ENCODE data around the gene RALGAPB. TPM values are rescaled to one million over a fixed set of nuclear protein-coding genes. Genes with fewer than 3 reads are reported as not detected.

Gene RALGAPB
- total and polyA plus RNA-seq, 7 donors, result 7.5 to 27.3 (median 18.6) TPM

GRCh38 chr20:38537176-38537575, 64.5 kb downstream of the RALGAPB start:
- TF ChIP-seq, protein P1, sequence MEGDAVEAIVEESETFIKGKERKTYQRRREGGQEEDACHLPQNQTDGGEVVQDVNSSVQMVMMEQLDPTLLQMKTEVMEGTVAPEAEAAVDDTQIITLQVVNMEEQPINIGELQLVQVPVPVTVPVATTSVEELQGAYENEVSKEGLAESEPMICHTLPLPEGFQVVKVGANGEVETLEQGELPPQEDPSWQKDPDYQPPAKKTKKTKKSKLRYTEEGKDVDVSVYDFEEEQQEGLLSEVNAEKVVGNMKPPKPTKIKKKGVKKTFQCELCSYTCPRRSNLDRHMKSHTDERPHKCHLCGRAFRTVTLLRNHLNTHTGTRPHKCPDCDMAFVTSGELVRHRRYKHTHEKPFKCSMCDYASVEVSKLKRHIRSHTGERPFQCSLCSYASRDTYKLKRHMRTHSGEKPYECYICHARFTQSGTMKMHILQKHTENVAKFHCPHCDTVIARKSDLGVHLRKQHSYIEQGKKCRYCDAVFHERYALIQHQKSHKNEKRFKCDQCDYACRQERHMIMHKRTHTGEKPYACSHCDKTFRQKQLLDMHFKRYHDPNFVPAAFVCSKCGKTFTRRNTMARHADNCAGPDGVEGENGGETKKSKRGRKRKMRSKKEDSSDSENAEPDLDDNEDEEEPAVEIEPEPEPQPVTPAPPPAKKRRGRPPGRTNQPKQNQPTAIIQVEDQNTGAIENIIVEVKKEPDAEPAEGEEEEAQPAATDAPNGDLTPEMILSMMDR (IDR thresholded peaks at IDR 0.05), result no peak
- Histone ChIP-seq H3K36me3 (ENCODE audit: insufficient read depth in 1 of 2, low read depth in 1 of 2) (peaks cover 24 to 97% of the 10 kb centered on the region in 2 donors), H3K4me1 (no peaks in the 10 kb centered on the region), H3K27ac (no peak overlapping the region), H3K4me3 (no peak overlapping the region), H3K9me3 (no peaks in the 10 kb centered on the region), H3K27me3 (ENCODE audit: insufficient read depth in 3 of 3, low read length in 2 of 3) (no peaks in the 10 kb centered on the region)
- ATAC-seq, result no peak
- no peak for DNase-seq
- WGBS, 3 donors, result 99 to 100% (median 100%) methylated on average over 1 of the region's 1 CpG
- intact Hi-C loops (cut with DNase I), result no loop called here

- intact Hi-C loops (cut with DNase I), result no loop called here
- no peaks in the 10 kb centered on the region for H3K27me3 ChIP-seq (ENCODE audit: insufficient read depth in 3 of 3, low read length in 2 of 3)
- no peaks in the 10 kb centered on the region for H3K4me1 ChIP-seq
- no peak for DNase-seq
- H3K4me3 ChIP-seq, result no peak overlapping the region
- WGBS, 3 donors, result 93 to 99% (median 97%) methylated on average over 2 of the region's 2 CpGs
- H3K9me3 ChIP-seq, result no peaks in the 10 kb centered on the region
- TF ChIP-seq, protein P1 (IDR thresholded peaks at IDR 0.05), result no peak
- no peak overlapping the region for H3K27ac ChIP-seq
- peaks cover 26 to 97% of the 10 kb centered on the region in 2 donors for H3K36me3 ChIP-seq (ENCODE audit: insufficient read depth in 1 of 2, low read depth in 1 of 2)
- no peak for ATAC-seq
These were observed 66.1 kb downstream of the RALGAPB start for GRCh38 chr20:38538789-38539188.

GRCh38 chr20:38543014-38543906, 70.6 kb downstream of the RALGAPB start:
- Histone ChIP-seq H3K27ac (no peak overlapping the region), H3K36me3 (ENCODE audit: insufficient read depth in 1 of 2, low read depth in 1 of 2) (peaks cover 14 to 100% of the 10 kb centered on the region in 2 donors), H3K4me1 (no peaks in the 10 kb centered on the region), H3K9me3 (no peaks in the 10 kb centered on the region), H3K27me3 (ENCODE audit: insufficient read depth in 3 of 3, low read length in 2 of 3) (no peaks in the 10 kb centered on the region), H3K4me3 (no peak overlapping the region)
- DNase-seq (no peak), ATAC-seq (no peak)
- TF ChIP-seq, protein P1 (IDR thresholded peaks at IDR 0.05), result no peak
- intact Hi-C loops (cut with DNase I), result no loop called here
- WGBS, 3 donors, result 84 to 89% (median 86%) methylated on average over 7 of the region's 7 CpGs

- no peaks in the 10 kb centered on the region for H3K4me1 ChIP-seq
- no peaks in the 10 kb centered on the region for H3K27me3 ChIP-seq (ENCODE audit: insufficient read depth in 3 of 3, low read length in 2 of 3)
- H3K36me3 ChIP-seq (ENCODE audit: insufficient read depth in 1 of 2, low read depth in 1 of 2), result peaks cover 12 to 99% of the 10 kb centered on the region in 2 donors
- no peak overlapping the region for H3K27ac ChIP-seq
- H3K9me3 ChIP-seq, result no peaks in the 10 kb centered on the region
- no peak for DNase-seq
- no peak overlapping the region for H3K4me3 ChIP-seq
- TF ChIP-seq, protein P1 (IDR thresholded peaks at IDR 0.05), result no peak
- ATAC-seq, result no peak
- WGBS, 3 donors, result 64 to 95% (median 81%) methylated on average over 2 of the region's 2 CpGs
- intact Hi-C loops (cut with DNase I), result no loop called here
These were observed 73.1 kb downstream of the RALGAPB start for GRCh38 chr20:38545771-38546170.

Data from psoas muscle (tissue), 8 donors.